GM19324 (cell line): Measurements from ENCODE around the gene ARHGAP19.

Source experiments
- ATAC-seq: cut with Tn5 transposase; IDR thresholded peaks from one replicate; pipeline ENCODE4 v1.9.1; 2021; ENCODE audit warnings: mild to moderate bottlenecking, moderate library complexity; ENCODE audit not compliant: unreplicated experiment, low FRiP score

The ARHGAP19 gene

DNA sequence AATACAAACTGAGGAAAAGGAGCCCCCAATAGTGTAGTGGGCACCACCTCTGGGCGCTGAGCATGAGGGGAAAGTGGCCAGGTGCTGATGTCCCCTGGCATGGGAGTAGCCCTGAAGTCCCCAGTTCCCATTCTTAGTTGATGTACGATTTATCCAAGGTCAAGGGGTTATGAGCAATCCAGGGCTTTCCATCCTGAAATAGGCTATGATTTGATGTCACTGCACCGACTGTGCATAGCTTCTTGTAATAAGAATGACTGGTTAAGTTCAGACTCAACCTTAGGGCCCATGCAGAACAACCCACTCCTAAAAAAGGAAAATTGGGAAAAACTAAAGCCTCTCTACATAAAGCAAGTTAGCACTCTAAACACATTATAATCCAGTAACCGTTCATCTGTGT, 31.1 kb upstream of the ARHGAP19 start:
- ATAC-seq: no peak

DNA sequence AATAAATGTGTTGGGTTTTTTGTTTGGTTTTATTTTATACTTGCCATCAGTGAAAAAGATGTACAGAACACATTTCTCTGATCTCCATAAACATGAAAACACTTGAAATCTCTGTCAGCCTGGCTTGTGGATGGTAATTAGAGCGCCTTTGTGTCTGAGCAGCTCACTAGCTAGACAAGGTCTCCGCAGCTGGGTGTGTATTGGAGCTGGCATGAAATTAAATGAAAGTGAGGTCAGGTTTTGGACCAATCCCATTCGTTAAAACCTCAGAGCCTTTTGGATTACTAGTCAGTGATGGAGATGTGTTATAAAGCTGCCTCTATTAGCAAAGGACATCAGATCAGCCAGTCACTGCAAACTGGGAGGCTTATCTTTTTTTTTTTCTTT, 29.4 kb upstream of the ARHGAP19 start:
- no peak for ATAC-seq

DNA sequence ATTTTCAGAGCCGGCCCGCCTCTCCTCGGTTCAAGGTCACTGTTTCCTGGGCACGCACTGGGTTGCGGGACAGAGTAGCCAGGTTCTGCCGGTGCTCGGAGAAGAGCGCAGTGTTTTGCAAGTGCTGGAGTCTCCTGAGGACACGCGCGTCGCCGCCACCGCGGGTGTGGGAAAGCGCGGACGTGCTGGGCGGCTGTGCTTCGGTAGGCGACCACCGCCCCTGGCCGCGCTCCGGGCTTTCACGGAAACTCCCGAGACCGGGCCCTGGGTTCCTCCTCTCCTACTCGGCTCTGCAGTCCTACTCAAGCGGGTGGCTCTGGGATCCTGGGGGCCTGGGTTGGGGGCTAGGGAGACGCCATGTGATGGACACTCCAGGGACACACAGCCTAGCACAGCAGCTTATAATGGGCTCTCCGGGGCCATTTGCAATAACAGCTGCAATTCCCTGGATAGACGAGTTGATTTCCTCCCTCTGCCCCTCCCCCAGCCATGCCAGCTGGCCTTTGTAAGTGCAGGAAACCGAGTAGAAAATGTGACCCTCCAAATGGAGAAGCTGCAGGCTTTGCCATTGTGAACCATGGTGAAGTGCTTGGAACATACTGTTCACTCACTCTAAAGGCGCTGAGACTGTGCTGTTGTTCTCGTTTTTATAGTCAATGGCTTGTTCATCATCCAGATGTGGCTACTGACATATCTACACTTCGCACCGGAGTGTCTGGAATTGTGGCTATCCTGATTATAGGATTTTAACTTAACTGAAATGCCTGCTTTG, 28.8 kb upstream of the ARHGAP19 start:
- ATAC-seq: no peak

GRCh38 chr10:97320480-97321031, 28.1 kb upstream of the ARHGAP19 start:
- ATAC-seq: no peak

GRCh38 chr10:97319671-97320479, 27.4 kb upstream of the ARHGAP19 start:
- ATAC-seq: peak; percentile 40

GRCh38 chr10:97318772-97319651, 26.6 kb upstream of the ARHGAP19 start, which contains the start of gene FRAT1:
TSS of gene FRAT1 (plus strand) at chr10:97319271. CDS start at chr10:97319454, 183 bp downstream.
- ATAC-seq: peak; percentile 83

DNA sequence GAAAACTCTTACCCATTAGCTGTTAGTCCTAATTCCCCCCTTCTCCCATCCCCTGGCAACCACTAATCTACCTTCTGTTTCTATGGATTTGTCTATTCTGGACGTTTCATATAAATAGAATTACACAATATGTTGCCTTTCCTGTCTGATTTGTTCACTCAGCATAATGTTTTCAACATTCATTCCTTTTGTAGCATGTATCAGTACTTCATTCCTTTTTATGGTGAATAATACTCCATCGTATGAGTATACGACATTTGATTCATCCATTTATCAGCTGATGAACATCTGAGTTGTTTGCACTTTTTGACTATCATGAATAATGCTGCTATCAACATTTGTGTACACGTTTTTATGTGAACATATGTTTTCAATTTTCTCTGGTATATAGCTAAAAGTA, 22.2 kb upstream of the ARHGAP19 start:
- ATAC-seq: no peak

- ATAC-seq: no peak
These were observed 20.5 kb upstream of the ARHGAP19 start for GRCh38 chr10:97312897-97313296.

GRCh38 chr10:97311111-97311626, 18.7 kb upstream of the ARHGAP19 start:
- ATAC-seq: no peak

DNA sequence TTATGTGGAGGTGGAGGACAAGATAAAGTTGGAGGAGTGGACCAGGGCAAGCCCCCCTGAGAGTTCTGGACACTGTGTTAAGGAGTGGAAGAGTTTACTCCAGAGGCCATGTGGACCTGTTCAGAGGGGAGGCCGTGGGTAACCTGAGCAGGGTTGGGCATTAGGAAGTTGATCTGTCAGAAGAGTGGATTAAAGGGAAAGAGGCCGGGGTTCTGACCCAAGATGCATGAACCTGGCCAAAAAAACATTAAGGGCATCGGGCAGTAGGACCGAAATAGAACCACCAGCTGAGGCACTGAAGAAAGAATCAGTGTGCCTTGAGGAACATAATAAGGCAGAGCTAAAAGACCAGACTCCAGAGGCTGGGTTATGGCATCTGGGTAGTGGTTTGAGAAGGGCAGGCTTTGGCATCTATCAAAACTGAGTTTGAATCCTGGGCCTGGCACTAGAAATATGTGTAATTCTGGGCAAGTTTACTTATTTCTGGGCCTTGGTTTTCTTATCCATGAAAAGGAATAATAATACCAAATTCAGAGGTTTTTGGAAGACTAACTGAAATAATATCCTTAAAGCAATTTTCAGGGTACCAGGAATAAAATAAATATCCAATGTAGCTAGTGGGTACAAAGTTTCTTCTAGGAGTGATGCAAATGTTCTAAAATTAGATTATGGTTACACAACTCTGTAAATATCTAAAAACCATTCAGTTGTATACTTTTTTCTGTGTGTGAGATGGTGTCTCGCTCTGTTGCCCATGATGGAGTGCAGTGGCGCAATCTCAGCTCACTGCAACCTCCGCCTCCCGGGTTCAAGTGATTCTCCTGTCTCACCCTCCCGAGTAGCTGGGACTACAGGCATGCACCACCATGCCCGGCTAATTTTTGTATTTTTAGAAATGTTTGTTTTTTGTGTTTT, 15.7 kb upstream of the ARHGAP19 start:
- no peak for ATAC-seq

- no peak for ATAC-seq
These were observed 15.0 kb upstream of the ARHGAP19 start for GRCh38 chr10:97307441-97307840.

DNA sequence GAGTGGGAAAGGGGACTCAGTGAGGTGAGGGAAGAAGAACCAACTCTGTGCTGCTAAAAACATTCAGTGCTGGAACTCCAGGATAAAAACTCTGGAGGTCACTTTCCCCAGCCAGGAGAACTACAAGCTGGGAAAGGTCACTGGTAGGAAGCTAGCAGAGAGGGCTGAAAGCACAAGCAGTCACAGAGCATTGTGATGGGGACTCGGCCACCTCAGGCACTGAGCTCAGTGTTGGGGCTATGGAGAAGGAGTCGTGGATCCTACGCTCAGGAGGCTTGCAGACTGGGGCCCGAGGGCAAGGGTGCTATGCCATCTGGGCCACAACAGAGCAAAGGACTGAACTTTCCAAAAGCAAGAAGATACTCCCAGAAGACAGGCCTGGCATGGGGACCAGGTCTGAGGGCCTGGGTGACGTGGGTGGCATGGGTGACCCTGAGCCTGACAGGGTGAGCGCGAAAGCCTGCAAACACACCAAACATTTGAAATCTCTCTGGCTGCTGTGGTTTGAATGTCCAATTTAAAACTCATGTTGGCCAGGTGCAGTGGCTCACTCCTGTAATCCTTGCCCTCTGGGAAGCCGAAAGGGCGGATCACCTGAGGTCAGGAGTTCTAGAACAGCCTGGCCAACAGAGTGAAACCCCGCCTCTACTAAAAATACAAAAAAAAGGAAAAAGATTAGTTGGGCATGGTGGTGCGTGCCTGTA, 9.8 kb upstream of the ARHGAP19 start:
- ATAC-seq: no peak

DNA sequence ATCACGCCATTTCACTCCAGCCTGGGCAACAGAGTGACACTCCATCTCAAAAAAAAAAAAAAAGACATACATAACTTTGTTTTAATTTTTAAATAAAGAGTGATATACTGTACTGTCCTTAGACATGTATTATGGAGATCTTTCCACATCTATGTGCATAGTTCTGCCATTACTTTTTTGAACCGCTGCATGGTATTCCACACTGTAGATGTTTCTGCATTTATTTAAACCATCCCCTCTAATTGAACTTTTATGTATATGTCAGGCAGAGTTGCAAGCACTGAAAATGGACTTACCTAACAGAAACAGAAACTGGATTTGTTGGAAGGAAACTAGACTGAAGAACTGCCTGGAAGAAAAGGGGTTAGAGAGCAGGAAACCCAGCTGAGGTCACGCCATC, 8.5 kb upstream of the ARHGAP19 start:
- ATAC-seq: no peak

DNA sequence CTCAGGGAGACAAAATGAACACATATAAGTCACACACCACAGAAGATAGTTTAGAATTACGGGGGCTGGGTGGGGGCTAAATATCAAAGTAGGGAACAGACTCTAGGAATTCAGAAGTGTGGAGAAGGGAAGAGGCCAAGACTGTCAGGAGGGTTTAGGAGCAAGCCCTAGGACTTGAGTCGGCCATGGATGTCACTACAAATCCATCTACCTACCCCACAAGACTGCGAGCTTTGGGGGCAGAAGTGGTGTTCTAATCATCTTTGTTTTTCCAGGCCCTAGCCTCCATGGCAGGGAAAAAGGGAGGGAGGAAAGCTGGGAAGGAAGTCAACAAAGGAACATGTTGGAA, 5.8 kb upstream of the ARHGAP19 start:
- no peak for ATAC-seq

DNA sequence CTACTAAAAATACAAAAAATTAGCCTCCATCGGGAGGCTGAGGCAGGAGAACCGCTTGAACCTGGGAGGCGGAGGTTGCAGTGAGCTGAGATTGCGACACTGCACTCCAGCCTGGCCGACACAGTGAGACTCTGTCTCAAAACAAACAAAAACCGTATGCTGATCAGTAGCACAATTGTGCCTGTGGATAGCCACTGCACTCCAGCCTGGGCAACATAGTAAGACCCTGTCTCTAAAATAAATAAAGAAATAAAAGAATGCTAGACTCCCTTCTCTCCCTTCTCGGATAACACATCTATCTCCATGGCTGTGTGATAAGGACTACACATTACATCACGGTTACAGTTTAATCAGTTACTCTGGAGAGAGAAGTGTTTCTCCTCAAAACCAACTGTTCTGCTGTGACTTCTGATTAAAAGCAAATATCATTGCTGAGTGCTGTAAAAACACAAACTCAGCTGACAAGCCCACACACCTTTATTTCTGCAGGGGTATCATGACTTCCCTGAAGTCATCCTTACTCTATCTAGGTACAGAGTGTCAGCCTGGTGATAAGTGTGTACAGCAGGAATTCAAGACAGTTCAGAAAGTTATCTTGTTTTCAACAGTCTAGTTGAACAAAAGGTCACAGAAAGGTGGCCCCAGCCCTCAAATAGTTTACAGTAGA, 5.3 kb upstream of the ARHGAP19 start:
- no peak for ATAC-seq

DNA sequence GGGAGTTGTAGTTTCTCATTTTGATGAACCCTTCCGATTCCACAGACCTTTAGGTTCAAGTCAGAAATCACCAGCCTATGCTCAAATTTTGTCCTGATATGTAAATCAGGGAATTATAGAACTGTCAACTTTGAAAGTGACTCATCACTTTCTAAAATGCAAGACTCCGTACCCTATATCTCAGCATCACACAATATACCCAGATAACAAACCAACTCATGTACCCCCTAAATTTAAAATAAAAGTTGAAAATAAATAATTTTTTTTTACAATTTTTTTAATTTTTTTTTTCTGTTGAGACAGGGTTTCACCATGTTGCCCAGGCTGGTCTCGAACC, 393 bp upstream of the ARHGAP19 start:
- ATAC-seq: no peak

- no peak for ATAC-seq
These were observed 910 bp downstream of the ARHGAP19 start for GRCh38 chr10:97291357-97292096.
